Caco-2 (cell line): ENCODE data around the gene SUMF1. TPM values are rescaled to one million over a fixed set of nuclear protein-coding genes. Genes with fewer than 3 reads are reported as not detected.

ENCODE experiments used
- BruUV-seq: library from RNA; stranded (reverse); fragments of 400-500 nt; replicated peaks from 2 replicates; lab custom pipeline; 2021; lab: Mats Ljungman, UMichigan
- CTCF ChIA-PET: fragments of 300-600 bp; sonication (Branson Sonifier 250); formaldehyde crosslinking; loops from one replicate; lab custom pipeline; 2022; ENCODE audit warnings: antibody characterized with exemption; lab: Charles Lee
- POLR2A ChIA-PET: fragments of 300-600 bp; sonication (Branson Sonifier 250); formaldehyde crosslinking; loops from one replicate; lab custom pipeline; 2022; ENCODE audit warnings: antibody characterized with exemption; lab: Charles Lee
- DNase-seq, 2 experiments: peaks; one replicate each; pipeline versions ENCODE4 v3.0.0 to v3.0.0-alpha.2; 2020 to 2022
- H3K27me3 ChIP-seq: replicated peaks from 2 replicates; pipeline ENCODE4 v1.6.0; 2011; ENCODE audit warnings: low read length; ENCODE audit not compliant: control insufficient read depth, insufficient read depth
- H3K36me3 ChIP-seq: 2 replicates; pipeline ENCODE4 v1.5.1; 2011; ENCODE audit warnings: low read length; ENCODE audit not compliant: control insufficient read depth, insufficient read depth
- H3K4me1 ChIP-seq: fragments of 250-450 bp; sonication (Bioruptor Pico); 2 replicates; pipeline ENCODE4 v1.5.1; 2020; ENCODE audit warnings: mild to moderate bottlenecking
- H3K4me3 ChIP-seq: 2 replicates; pipeline ENCODE4 v1.5.1; 2011; ENCODE audit warnings: low read depth, mild to moderate bottlenecking, control low read depth, low read length
- H3K9me3 ChIP-seq: fragments of 250-450 bp; sonication (Bioruptor Pico); 2 replicates; pipeline ENCODE4 v1.5.1; 2020; ENCODE audit warnings: mild to moderate bottlenecking, moderate library complexity
- H3K27ac Mint-ChIP-seq: one replicate; pipeline ENCODE4 v1.8.0; 2022; ENCODE audit warnings: mixed read lengths; ENCODE audit not compliant: unreplicated experiment
- H3K27me3 Mint-ChIP-seq: one replicate; pipeline ENCODE4 v1.8.0; 2022; ENCODE audit warnings: mixed read lengths; ENCODE audit not compliant: insufficient read depth, unreplicated experiment
- H3K36me3 Mint-ChIP-seq: one replicate; pipeline ENCODE4 v1.8.0; 2022; ENCODE audit warnings: mild to moderate bottlenecking, mixed read lengths; ENCODE audit not compliant: insufficient read depth, unreplicated experiment
- H3K4me1 Mint-ChIP-seq: one replicate; pipeline ENCODE4 v1.8.0; 2022; ENCODE audit warnings: low read depth, mixed read lengths; ENCODE audit not compliant: unreplicated experiment
- H3K4me3 Mint-ChIP-seq: one replicate; pipeline ENCODE4 v1.8.0; 2022; ENCODE audit warnings: mild to moderate bottlenecking, moderate library complexity, mixed read lengths; ENCODE audit not compliant: unreplicated experiment
- H3K9me3 Mint-ChIP-seq: one replicate; pipeline ENCODE4 v1.8.0; 2022; ENCODE audit warnings: mixed read lengths; ENCODE audit not compliant: unreplicated experiment
- CTCF ChIP-seq, 2 experiments: fragments of 200-600 bp in 1 of 2; IDR thresholded peaks; 1 replicate in 1 of 2; 2 replicates in 1 of 2; pipeline versions ENCODE4 v1.5.1 to v1.8.0; 2011 to 2022; ENCODE audit warnings: antibody characterized with exemption in 1 of 2, control low read depth in 1 of 2, inconsistent platforms in 1 of 2, low read depth in 1 of 2, low read length in 1 of 2, mild to moderate bottlenecking in 1 of 2, moderate library complexity in 1 of 2; ENCODE audit not compliant: insufficient read depth in 1 of 2, severe bottlenecking in 1 of 2, unreplicated experiment in 1 of 2
- intact Hi-C: fragments of 100-400 bp; cut with micrococcal nuclease; formaldehyde crosslinking; loops from one replicate; pipeline ENCODE4 v1.10.0; 2022; ENCODE audit not compliant: unreplicated experiment
- total RNA-seq: library from RNA; stranded (reverse); gene quantifications from 2 replicates; pipeline ENCODE4 v1.2.3, GENCODE V29; 2022

SUMF1 gene
- total RNA-seq, 1 experiment from 2014 or later, result 24.4 TPM

- intact Hi-C loops, result loop anchor here (5.0 kb wide), 1 partner anchor 258 kb away; no protein-coding TSS in a partner anchor
- H3K36me3 ChIP-seq, result no peaks in the 10 kb centered on the region
- BruUV-seq, result no TSS peak
- H3K9me3 ChIP-seq, result no peaks in the 10 kb centered on the region
- Mint-ChIP-seq H3K36me3 (no peaks in the 10 kb centered on the region), H3K9me3 (no peaks in the 10 kb centered on the region), H3K27me3 (no peaks in the 10 kb centered on the region), H3K4me1 (no peaks in the 10 kb centered on the region), H3K27ac (no peak overlapping the region), H3K4me3 (no peak overlapping the region)
- TF ChIP-seq CTCF (IDR thresholded peaks at IDR 0.05; ENCODE audit: insufficient read depth in 1 of 2, low read depth in 1 of 2, low read length in 1 of 2, severe bottlenecking in 1 of 2, unreplicated experiment in 1 of 2), result no peak
- no peaks in the 10 kb centered on the region for H3K27me3 ChIP-seq
- no peak overlapping the region for H3K4me3 ChIP-seq
- POLR2A ChIA-PET, result no interaction called here
- CTCF ChIA-PET, result no interaction called here
- no peak for DNase-seq
- H3K4me1 ChIP-seq, result no peaks in the 10 kb centered on the region
Observed at GRCh38 chr3:4449043-4449805, 17.8 kb downstream of the SUMF1 start.

- Histone ChIP-seq H3K4me3 (no peak overlapping the region), H3K4me1 (no peaks in the 10 kb centered on the region), H3K9me3 (no peaks in the 10 kb centered on the region), H3K36me3 (no peaks in the 10 kb centered on the region), H3K27me3 (no peaks in the 10 kb centered on the region)
- H3K9me3 Mint-ChIP-seq, result no peaks in the 10 kb centered on the region
- H3K27ac Mint-ChIP-seq, result no peak overlapping the region
- no TSS peak for BruUV-seq
- H3K27me3 Mint-ChIP-seq, result no peaks in the 10 kb centered on the region
- ChIA-PET CTCF (no interaction called here), POLR2A (no interaction called here)
- no peak for TF ChIP-seq CTCF (IDR thresholded peaks at IDR 0.05; ENCODE audit: insufficient read depth in 1 of 2, low read depth in 1 of 2, low read length in 1 of 2, severe bottlenecking in 1 of 2, unreplicated experiment in 1 of 2)
- no peak overlapping the region for H3K4me3 Mint-ChIP-seq
- DNase-seq, result no peak
- no peaks in the 10 kb centered on the region for H3K36me3 Mint-ChIP-seq
- intact Hi-C loops, result loop anchor here (5.0 kb wide), 1 partner anchor 259 kb away; no protein-coding TSS in a partner anchor
- no peaks in the 10 kb centered on the region for H3K4me1 Mint-ChIP-seq
Observed at GRCh38 chr3:4448187-4448586, 18.9 kb downstream of the SUMF1 start.

- DNase-seq, result no peak
Observed at GRCh38 chr3:4447295-4447999, 19.6 kb downstream of the SUMF1 start.

More at GRCh38 chr3:4447295-4447999, 19.6 kb downstream of the SUMF1 start:
- H3K4me1 ChIP-seq, result no peaks in the 10 kb centered on the region
- peaks cover 5% of the 10 kb centered on the region for H3K36me3 Mint-ChIP-seq
- H3K36me3 ChIP-seq, result no peaks in the 10 kb centered on the region
- no peak for TF ChIP-seq CTCF (IDR thresholded peaks at IDR 0.05; ENCODE audit: insufficient read depth in 1 of 2, low read depth in 1 of 2, low read length in 1 of 2, severe bottlenecking in 1 of 2, unreplicated experiment in 1 of 2)
- no TSS peak for BruUV-seq
- no peaks in the 10 kb centered on the region for H3K9me3 Mint-ChIP-seq
- POLR2A ChIA-PET, result no interaction called here
- no peak overlapping the region for H3K4me3 ChIP-seq
- H3K4me3 Mint-ChIP-seq, result no peak overlapping the region
- H3K9me3 ChIP-seq, result no peaks in the 10 kb centered on the region
- H3K27me3 Mint-ChIP-seq, result no peaks in the 10 kb centered on the region
- H3K27ac Mint-ChIP-seq, result no peak overlapping the region
- no peaks in the 10 kb centered on the region for H3K27me3 ChIP-seq
- intact Hi-C loops, result loop anchor here (5.0 kb wide), 1 partner anchor 260 kb away; no protein-coding TSS in a partner anchor
- CTCF ChIA-PET, result no interaction called here
- H3K4me1 Mint-ChIP-seq, result no peaks in the 10 kb centered on the region
